T follicular helper cell (primary cell): Measurements from ENCODE around the gene EVX2.
A peak's percentile ranks its signal among the peaks of the same experiment; 100 is the strongest.

ENCODE experiments used
- DNase-seq: peaks from one replicate; pipeline ENCODE4 v3.0.0-alpha.2; 2020; ENCODE audit warnings: low read depth
- total RNA-seq, 2 experiments: gene quantifications; one replicate each; lab custom pipeline; 2026; lab: John Stamatoyannopoulos, UW

Gene EVX2
- 0 reads per million in 2 experiments for total RNA-seq

GRCh38 chr2:176083796-176084261, at the start of gene EVX2:
EVX2 (minus strand) TSS chr2:176083962; CDS start chr2:176083776, 186 bp downstream.
- DNase-seq: no peak

GRCh38 chr2:176133389-176133788, 49.6 kb upstream of the EVX2 start:
- no peak for DNase-seq

GRCh38 chr2:176132205-176133171, 48.7 kb upstream of the EVX2 start:
- DNase-seq: no peak

GRCh38 chr2:176131848-176132158, 48.0 kb upstream of the EVX2 start:
- no peak for DNase-seq

GRCh38 chr2:176130957-176131847, 47.4 kb upstream of the EVX2 start:
- DNase-seq: no peak

GRCh38 chr2:176130147-176130956, 46.6 kb upstream of the EVX2 start:
- no peak for DNase-seq

GRCh38 chr2:176129813-176130146, 46.0 kb upstream of the EVX2 start:
- no peak for DNase-seq

GRCh38 chr2:176128982-176129796, 45.4 kb upstream of the EVX2 start, which contains the start of gene HOXD8:
HOXD8 (plus strand) TSS chr2:176129705; CDS start chr2:176130367, 662 bp downstream.
- no peak for DNase-seq

GRCh38 chr2:176128172-176128981, 44.6 kb upstream of the EVX2 start:
- DNase-seq: no peak

GRCh38 chr2:176127774-176128072, 44.0 kb upstream of the EVX2 start:
- DNase-seq: no peak

- DNase-seq: peak; percentile 59
Observed at GRCh38 chr2:176126929-176127773, 43.4 kb upstream of the EVX2 start.

GRCh38 chr2:176125772-176126054, 42.0 kb upstream of the EVX2 start:
- no peak for DNase-seq

GRCh38 chr2:176124947-176125771, 41.4 kb upstream of the EVX2 start:
- DNase-seq: no peak

- DNase-seq: no peak
Observed at GRCh38 chr2:176124110-176124946, 40.6 kb upstream of the EVX2 start.

- DNase-seq: no peak
Observed at GRCh38 chr2:176123411-176124109, 39.8 kb upstream of the EVX2 start.

GRCh38 chr2:176122683-176123410, 39.1 kb upstream of the EVX2 start, which contains the start of gene HOXD9:
HOXD9 (plus strand) TSS chr2:176122719; CDS start chr2:176122769, 50 bp downstream.
- DNase-seq: no peak
